OCI-M2 (cell line): ENCODE measurements around the gene DACH2.

Experiments used
- DNase-seq: peaks from one replicate; lab custom pipeline; 2025; ENCODE audit not compliant: unreplicated experiment; lab: John Stamatoyannopoulos, UW

The DACH2 gene

DNA sequence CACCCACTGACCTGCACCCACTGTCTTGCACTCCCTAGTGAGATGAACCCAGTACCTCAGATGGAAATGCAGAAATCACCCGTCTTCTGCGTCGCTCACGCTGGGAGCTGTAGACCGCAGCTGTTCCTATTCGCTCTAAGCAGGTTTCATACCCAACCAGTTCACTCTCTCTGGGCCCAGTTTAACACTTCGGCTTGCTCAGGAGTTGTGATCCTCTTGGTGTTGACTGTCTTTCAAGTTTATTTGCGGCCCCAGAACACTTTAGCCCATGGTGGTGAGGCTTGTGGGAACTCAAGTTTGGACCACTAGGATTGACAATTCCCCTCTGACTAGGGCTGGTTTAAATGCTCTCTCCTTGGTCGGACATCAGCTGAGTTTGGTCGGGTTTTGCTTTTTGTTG is 147.0 kb downstream of the DACH2 start:
- no peak for DNase-seq

GRCh38 chrX:86322913-86323312 is 174.7 kb downstream of the DACH2 start:
- no peak for DNase-seq

DNA sequence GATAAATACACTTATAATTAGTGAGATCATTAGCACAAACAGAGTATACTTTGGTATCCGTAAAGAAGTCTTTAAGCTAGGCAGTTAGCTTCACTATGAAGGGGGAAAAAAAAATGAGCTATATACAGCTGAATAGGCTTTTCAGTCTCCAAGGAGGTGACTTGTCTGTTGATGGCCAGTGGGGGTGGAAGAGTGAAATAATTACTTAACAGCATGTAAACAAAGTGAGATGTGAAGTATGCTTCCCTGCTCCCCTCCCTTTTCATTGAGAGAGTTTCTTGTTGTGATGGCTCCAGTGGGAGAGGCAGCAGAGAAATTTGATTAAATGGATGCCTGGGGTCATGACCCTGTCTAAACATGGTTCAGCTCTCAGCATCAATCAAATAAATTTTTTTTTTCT is 180.9 kb downstream of the DACH2 start:
- DNase-seq: no peak

GRCh38 chrX:86348669-86349068 is 200.4 kb downstream of the DACH2 start:
- no peak for DNase-seq

DNA sequence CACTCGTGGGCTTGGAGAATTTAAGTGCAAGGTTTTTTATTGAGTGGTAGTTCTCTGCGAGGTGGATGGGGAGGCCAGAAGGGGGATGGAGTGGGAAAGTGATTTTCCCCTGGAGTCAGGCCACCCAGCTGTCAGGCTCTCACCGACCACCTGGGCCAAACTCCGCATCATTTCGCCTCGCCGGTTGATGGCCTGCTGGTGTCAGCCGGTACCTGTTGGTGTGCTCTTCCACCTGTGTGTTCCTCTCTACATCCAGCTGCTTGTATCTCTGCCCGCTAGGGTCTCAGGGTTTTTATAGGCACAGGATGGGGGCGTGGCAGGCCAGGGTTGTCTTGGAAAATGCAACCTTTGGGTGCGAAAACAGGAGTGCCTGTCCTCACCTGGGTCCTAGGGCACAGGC is 200.9 kb downstream of the DACH2 start:
- no peak for DNase-seq

- DNase-seq: no peak
Measured at GRCh38 chrX:86369847-86370630, 221.8 kb downstream of the DACH2 start.

DNA sequence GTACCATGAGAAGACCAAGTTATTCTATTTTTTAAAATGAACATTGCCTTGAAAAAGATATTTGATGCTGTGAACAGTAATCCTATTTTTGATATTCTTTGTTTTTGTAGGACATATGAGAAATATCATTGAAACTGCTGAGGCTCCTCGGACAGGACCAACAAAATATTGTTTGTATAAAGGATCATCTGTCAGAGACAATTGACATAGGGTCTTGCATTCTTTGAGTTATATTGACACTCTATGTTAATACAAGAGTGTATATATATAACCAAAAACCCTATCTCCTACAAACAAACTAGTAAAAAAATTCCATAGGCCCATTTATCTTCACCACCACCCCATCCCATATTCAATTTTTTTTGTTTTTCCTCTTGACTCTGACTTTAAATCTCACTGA is 222.7 kb downstream of the DACH2 start:
- DNase-seq: no peak

DNA sequence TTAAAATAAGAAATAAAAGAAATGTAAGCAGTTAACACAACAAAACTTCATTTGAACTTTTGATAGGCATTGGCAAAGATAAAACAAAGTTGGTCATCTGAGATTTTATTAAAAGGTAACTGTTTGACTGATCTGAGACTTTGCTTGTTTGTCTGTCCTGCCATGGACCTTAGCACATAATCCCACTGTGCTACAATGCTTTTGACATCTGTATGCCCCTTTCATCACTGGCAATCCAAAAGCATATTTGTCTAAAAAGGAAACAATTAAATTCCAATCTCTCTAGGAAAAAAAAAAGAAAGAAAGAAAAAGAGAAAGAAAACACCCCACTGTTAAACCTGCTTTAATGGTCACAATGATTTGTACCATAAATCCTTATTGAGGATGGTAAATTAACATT is 231.0 kb downstream of the DACH2 start:
- no peak for DNase-seq

DNA sequence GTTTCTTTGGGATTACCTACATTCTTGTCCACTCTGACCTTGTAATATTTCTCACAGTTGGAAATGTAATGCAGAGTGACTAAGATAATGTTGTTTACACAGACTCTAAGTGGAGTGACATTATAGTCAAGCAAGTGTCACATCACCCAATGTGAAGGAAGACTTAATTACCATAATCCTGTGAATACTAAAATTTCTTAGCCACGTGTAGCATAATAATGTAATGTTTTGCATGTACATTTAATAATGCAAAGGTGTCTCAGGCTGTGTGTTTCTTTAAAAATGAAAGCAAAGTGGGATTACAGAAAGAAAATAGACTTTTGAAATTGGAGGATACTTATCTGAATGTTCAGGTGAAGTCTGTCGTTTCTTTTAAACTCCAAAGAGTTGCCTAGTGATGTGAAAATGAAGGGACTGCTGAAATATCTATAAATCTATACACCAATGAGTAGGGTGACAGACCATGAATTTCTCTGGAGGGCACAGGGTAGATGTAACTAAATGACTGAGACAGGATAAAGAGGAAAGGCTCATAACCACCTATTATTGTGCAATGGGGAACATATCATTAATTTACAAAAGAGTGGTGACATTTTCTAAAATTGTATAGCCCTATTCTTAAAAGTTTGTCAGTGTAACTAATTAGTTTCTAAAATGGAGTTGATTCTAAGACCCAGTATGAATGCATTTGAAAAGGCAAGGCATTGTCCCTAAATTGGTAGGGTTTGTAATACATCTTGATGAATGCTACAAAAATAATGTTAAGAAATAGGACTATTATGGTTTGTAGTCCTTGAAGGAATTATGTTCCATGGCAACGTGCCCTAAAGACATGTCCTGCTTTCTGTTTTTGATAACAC is 235.7 kb downstream of the DACH2 start:
- no peak for DNase-seq

GRCh38 chrX:86407371-86407770 is 259.1 kb downstream of the DACH2 start:
- DNase-seq: no peak

- DNase-seq: no peak
Measured at GRCh38 chrX:86421771-86422170, 273.5 kb downstream of the DACH2 start.

DNA sequence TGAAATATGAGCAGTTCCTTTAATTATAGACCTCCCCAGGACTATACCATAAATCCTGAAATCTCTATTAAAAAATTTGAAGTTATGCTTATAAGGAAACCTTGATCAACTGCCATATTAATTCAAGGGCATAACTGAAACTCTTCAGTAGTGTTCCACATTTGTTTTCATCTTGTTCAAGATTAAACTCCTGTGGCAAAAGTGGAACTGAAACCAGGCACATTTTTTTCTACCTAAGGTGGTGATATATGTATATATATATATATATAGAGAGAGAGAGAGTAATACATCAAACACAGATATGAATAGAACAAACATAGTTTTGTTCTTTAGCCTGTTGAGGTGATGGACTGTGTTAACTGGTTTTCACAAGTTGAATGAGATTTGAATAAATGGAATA is 287.9 kb downstream of the DACH2 start:
- DNase-seq: no peak

GRCh38 chrX:86455495-86455894 is 307.2 kb downstream of the DACH2 start:
- DNase-seq: no peak

DNA sequence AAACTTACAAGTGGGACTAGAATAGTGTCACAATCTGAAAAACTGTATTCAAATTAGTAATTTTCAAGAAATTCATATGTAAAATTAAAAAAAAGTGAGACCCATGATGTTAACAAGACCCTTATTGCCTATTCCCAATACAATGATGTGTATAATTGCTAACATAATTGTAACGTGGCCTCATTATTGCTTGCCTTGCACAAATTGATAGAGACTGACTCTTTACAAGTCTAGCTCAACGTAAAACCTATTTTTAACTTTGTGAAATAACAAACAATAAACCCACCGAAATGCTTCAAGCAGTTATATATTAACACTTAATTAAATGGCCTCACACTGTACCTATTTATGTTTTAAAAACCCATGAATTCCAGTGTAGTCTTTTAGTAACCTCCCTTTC is 312.5 kb downstream of the DACH2 start:
- DNase-seq: no peak

- DNase-seq: no peak
Measured at GRCh38 chrX:86504297-86504696, 356.0 kb downstream of the DACH2 start.

- no peak for DNase-seq
Measured at GRCh38 chrX:86507331-86507730, 359.1 kb downstream of the DACH2 start.

DNA sequence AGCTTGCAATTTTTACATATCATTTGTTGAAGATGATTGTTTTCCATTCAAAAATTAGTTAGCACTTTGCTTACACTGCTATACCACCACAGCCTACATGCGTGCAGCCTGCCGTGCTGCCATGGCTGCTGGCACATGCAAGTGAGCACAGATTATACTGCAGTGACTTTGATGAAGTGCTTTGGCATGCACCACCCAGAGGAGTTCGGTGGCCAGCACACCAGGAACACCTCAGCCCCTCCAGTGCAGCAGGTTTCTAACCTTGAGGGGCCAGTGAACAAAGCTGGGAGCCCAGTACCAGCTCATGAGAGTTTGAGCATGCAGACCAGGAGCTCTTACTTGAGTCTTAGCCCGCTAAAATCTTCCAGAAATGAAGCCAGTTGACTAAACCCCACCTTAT is 431.5 kb downstream of the DACH2 start:
- no peak for DNase-seq

DNA sequence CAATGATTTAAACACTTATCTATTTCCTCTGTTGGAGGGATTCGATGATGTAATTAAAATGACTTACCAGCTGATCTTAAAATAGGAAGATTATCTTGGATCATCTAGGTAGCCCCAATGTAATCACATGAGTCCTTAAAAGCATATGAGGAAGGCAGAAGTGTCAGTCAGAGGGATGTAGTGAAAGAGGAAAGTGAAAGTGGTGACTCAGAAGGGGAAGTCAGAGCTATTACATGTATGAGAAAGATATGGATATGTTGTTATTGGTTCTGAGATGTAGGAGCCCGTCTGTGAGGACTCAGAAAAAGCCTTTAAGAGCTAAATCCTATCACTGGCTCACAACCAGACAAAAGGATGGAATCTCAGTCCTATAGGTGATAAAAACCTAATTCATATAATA is 456.4 kb downstream of the DACH2 start:
- DNase-seq: no peak

DNA sequence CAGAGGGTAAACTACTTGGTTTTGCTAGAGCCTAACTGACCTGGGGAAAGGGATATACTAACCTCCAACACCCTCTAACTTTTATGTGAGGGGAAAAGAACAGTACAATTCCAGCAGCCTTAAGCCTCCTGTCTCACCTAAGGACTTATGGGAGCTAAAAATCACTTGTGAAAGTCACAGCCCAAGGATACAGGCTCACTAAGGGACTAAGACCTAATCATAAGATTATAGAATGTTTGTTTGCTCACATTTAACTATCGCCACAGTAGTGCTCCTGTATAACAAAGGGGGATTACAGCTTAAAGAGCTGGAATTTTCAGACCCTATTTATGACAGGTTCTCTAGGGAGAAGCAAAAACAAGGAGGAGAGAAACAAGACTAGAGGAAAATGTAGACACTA is 548.7 kb downstream of the DACH2 start:
- DNase-seq: no peak

DNA sequence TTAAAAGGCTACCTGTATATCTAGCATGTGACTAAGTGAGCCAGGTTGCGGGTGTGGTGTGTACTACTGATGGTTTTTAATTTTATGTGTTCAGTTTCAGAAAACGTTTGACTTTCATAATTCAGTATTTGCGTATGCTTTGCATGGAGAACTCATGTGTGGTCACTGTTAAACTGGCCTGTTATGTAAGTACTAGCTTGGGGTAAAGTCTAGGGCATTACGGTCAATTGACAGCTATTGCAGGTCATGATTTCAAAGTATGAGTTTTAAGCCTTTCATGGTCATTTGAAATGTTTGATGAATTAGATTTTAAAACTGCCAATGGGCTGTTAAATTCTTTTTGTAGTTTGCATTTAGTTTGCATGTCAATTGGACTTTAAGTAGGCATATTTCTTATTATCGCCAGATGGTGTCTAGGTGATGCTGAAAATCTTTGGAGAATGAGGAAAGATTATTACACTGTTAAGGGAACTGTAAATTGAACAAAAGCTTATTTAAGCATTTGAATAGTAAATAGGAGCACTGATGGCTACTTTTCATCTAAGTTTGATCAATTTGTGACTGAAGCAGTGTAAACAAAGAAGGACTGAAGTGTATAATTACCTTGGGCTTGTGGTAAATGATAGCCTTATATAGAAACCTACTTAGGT is 563.4 kb downstream of the DACH2 start:
- DNase-seq: no peak

DNA sequence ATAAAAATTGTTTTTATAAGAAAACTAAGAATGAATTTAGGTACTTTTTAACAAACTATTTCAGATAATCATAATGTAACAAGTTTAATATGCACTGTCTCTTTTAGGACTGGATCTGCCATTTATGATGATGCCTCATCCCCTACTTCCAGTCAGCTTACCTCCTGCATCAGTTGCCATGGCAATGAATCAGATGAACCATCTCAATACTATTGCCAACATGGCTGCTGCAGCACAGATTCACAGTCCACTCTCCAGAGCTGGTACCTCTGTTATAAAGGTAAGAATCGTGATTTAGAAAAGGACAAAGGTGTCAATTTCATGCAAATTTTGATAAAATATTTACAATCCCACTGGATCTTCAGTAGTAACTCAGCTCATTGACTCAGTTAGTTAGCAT is 566.2 kb downstream of the DACH2 start:
- DNase-seq: no peak

GRCh38 chrX:86724277-86724676 is 576.0 kb downstream of the DACH2 start:
- no peak for DNase-seq
